GM12892 (cell line): ENCODE data around the gene EXOC6.

Experiments
- POLR2A ChIP-seq: IDR thresholded peaks from 2 replicates; pipeline ENCODE4 v1.6.1; 2011; ENCODE audit warnings: low read depth, low read length, control low read depth
- POLR2AphosphoS5 ChIP-seq: IDR thresholded peaks from 2 replicates; pipeline ENCODE4 v1.6.1; 2011; ENCODE audit warnings: low read depth, low read length, control low read depth

DNA sequence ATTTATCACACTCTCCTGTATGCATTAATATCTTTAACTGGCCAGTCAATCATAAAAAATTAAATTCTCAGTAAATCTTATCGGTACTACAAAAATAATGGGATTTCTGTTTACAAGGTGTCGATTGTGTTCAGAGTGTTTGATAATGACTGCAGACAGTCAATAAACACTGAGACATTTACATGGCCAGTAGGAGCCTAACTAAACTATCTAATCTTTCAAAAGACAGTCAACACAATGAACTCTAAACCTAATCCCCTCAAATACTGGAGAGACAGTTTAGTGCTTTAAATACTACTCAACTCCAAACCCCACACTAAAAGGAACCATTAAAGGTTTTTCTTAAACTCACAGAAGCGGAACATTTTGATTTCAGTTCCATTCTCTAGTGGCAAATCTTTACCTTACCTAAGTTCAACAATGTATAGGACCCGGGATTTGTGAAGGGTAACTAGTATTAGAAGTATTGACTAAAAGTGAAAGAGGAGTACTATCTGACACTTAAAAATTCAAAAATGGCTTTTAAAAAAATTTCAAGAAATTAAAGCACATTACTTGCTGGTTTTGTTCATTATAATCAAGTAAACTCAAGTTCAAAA is 37.3 kb upstream of the EXOC6 start:
- TF ChIP-seq POLR2A, result no peak
- TF ChIP-seq POLR2AphosphoS5, result no peak
